Osteocyte (in vitro differentiated cells): ENCODE results near the gene SLA2. TPM values are rescaled to one million over a fixed set of nuclear protein-coding genes. Genes with fewer than 3 reads are reported as not detected.

Source experiments
- DNase-seq: peaks from one replicate; pipeline ENCODE4 v3.0.0; 2021; ENCODE audit warnings: mixed read lengths; ENCODE audit not compliant: unreplicated experiment; ENCODE audit errors: extremely low spot score
- H3K27ac Mint-ChIP-seq: one replicate; pipeline ENCODE4 v1.8.0; 2021; ENCODE audit warnings: mild to moderate bottlenecking, mixed read lengths; ENCODE audit not compliant: unreplicated experiment
- H3K27me3 Mint-ChIP-seq: one replicate; pipeline ENCODE4 v1.8.0; 2021; ENCODE audit warnings: mixed read lengths; ENCODE audit not compliant: unreplicated experiment
- H3K36me3 Mint-ChIP-seq: one replicate; pipeline ENCODE4 v1.8.0; 2021; ENCODE audit warnings: mixed read lengths; ENCODE audit not compliant: unreplicated experiment
- H3K4me1 Mint-ChIP-seq: one replicate; pipeline ENCODE4 v1.8.0; 2021; ENCODE audit warnings: mixed read lengths; ENCODE audit not compliant: unreplicated experiment
- H3K4me3 Mint-ChIP-seq: one replicate; pipeline ENCODE4 v1.8.0; 2021; ENCODE audit warnings: mild to moderate bottlenecking, moderate library complexity, mixed read lengths; ENCODE audit not compliant: unreplicated experiment
- H3K9me3 Mint-ChIP-seq: one replicate; pipeline ENCODE4 v1.8.0; 2021; ENCODE audit warnings: mixed read lengths; ENCODE audit not compliant: unreplicated experiment
- CTCF ChIP-seq: fragments of 200-600 bp; sonication (generic); IDR thresholded peaks from 2 replicates; pipeline ENCODE4 v1.5.0; 2021; ENCODE audit warnings: antibody characterized with exemption, mild to moderate bottlenecking, moderate library complexity
- total RNA-seq: library from RNA; stranded (reverse); gene quantifications from 2 replicates; pipeline ENCODE4 v1.2.1, GENCODE V29; 2021

SLA2 gene
- total RNA-seq, 1 donor from 2014 or later, result not detected

DNA sequence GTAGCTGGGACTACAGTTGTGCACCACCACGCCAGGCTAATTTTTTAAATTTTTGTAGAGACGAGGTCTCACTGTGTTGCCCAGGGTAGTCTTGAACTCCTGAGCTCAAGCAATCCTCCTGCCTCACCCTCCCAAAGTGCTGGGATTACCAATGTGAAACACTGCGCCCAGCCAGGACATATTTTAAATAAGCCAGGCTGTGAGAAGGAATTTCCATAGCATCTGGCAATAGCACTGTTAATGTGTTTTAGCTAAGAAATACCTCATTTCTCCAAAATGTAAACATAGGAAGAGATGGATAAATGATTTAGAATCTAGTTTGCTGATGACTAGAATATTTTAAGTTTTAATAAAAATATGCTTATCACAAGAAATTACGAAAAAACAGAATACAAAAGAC, 27.0 kb upstream of the SLA2 start:
- no peak overlapping the region for H3K4me3 Mint-ChIP-seq
- no peak for TF ChIP-seq CTCF
- peaks cover 6% of the 10 kb centered on the region for H3K4me1 Mint-ChIP-seq
- no peaks in the 10 kb centered on the region for H3K9me3 Mint-ChIP-seq
- no peak overlapping the region for H3K27ac Mint-ChIP-seq
- no peaks in the 10 kb centered on the region for H3K27me3 Mint-ChIP-seq
- no peak for DNase-seq
- peaks cover 6% of the 10 kb centered on the region for H3K36me3 Mint-ChIP-seq

- no peak for TF ChIP-seq CTCF
- DNase-seq, result no peak
- H3K27me3 Mint-ChIP-seq, result no peaks in the 10 kb centered on the region
- peaks cover 4% of the 10 kb centered on the region for H3K36me3 Mint-ChIP-seq
- H3K4me3 Mint-ChIP-seq, result no peak overlapping the region
- H3K4me1 Mint-ChIP-seq, result no peaks in the 10 kb centered on the region
- no peaks in the 10 kb centered on the region for H3K9me3 Mint-ChIP-seq
- H3K27ac Mint-ChIP-seq, result no peak overlapping the region
Measured at GRCh38 chr20:36670665-36671357, 24.8 kb upstream of the SLA2 start.

GRCh38 chr20:36666181-36666740, 20.3 kb upstream of the SLA2 start:
- no peak overlapping the region for H3K27ac Mint-ChIP-seq
- H3K9me3 Mint-ChIP-seq, result no peaks in the 10 kb centered on the region
- no peak for DNase-seq
- no peaks in the 10 kb centered on the region for H3K4me1 Mint-ChIP-seq
- peaks cover 13% of the 10 kb centered on the region for H3K36me3 Mint-ChIP-seq
- H3K27me3 Mint-ChIP-seq, result no peaks in the 10 kb centered on the region
- H3K4me3 Mint-ChIP-seq, result no peak overlapping the region
- peak; percentile 22 for TF ChIP-seq CTCF

DNA sequence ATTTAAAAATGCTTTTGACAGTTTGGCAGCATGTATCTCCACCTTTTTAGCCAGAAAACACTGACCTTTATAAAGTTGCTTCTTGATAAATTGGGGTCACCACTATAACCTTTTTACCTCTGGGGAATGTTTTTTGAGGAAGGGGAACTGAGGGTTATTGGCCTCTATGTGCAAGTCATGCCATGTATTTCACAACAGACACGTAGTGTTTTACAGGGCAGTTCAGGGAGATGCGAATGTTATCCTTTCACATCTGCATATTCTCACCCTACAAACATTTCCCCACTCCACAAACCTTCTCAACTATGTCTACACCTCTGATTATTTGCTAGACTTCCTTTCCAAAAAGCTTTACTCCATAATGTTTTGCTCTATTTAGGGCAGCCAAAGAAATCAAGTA, 17.0 kb upstream of the SLA2 start:
- DNase-seq, result no peak
- Mint-ChIP-seq H3K27me3 (no peaks in the 10 kb centered on the region), H3K9me3 (no peaks in the 10 kb centered on the region), H3K36me3 (peaks cover 13% of the 10 kb centered on the region), H3K27ac (no peak overlapping the region), H3K4me3 (no peak overlapping the region), H3K4me1 (no peaks in the 10 kb centered on the region)
- no peak for TF ChIP-seq CTCF

DNA sequence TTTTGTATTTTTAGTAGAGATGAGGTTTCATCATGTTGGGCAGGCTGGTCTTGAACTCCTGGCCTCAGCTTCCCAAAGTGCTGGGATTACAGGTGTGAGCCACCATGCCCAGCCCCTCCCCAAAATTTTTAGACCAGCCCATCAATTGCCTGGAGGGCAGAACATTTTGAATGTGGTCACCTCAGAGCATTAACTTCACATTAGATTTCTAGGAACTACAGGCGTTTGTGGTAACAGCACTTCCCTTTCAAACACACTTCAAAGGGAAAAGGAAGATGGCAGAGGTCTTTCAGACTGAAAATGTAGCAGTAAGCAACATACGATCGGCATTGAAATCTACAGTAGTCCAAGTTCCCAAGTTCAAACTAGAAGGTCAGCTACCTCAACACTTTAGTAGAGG, 12.3 kb upstream of the SLA2 start:
- no peaks in the 10 kb centered on the region for H3K9me3 Mint-ChIP-seq
- DNase-seq, result no peak
- H3K27me3 Mint-ChIP-seq, result no peaks in the 10 kb centered on the region
- H3K27ac Mint-ChIP-seq, result no peak overlapping the region
- TF ChIP-seq CTCF, result no peak
- H3K4me3 Mint-ChIP-seq, result no peak overlapping the region
- no peaks in the 10 kb centered on the region for H3K4me1 Mint-ChIP-seq
- peaks cover 12% of the 10 kb centered on the region for H3K36me3 Mint-ChIP-seq
